Spinal cord (tissue), 10 donors: ENCODE measurements around the gene CNNM2. TPM values are rescaled to one million over a fixed set of nuclear protein-coding genes. Genes with fewer than 3 reads are reported as not detected.

Experiments
- DNase-seq, 6 donors: peaks; one replicate each; pipeline versions ENCODE4 v3.0.0 to v3.0.0-alpha.2; 2013 to 2015; ENCODE audit warnings: low spot score in 6 of 6, low read depth in 4 of 6
- H3K27ac ChIP-seq: one replicate; pipeline ENCODE4 v1.5.1; 2013; ENCODE audit warnings: low read depth, low read length, control low read depth
- H3K27me3 ChIP-seq: one replicate; pipeline ENCODE4 v1.6.1; 2013; ENCODE audit warnings: low read length; ENCODE audit not compliant: control insufficient read depth, insufficient read depth
- H3K36me3 ChIP-seq: one replicate; pipeline ENCODE4 v1.6.1; 2013; ENCODE audit warnings: low read length; ENCODE audit not compliant: control insufficient read depth, insufficient read depth
- H3K4me1 ChIP-seq: one replicate; pipeline ENCODE4 v1.6.1; 2013; ENCODE audit warnings: low read length; ENCODE audit not compliant: control insufficient read depth, insufficient read depth
- H3K4me3 ChIP-seq: one replicate; pipeline ENCODE4 v1.5.1; 2013; ENCODE audit warnings: low read depth, low read length, control low read depth
- H3K9me3 ChIP-seq: one replicate; pipeline ENCODE4 v1.6.1; 2013; ENCODE audit warnings: low read length; ENCODE audit not compliant: control insufficient read depth, insufficient read depth
- WGBS: methylation state at CpG from one replicate; pipeline ENCODE4 v1.1.5; 2013; ENCODE audit warnings: missing lambda C conversion rate; ENCODE audit not compliant: insufficient coverage; 5-methylcytosine and 5-hydroxymethylcytosine counted together
- polyA plus RNA-seq, 2 donors: library from polyadenylated mRNA; unstranded; fragments of 120-200 nt; gene quantifications; one replicate each; pipeline ENCODE4 v1.2.1, GENCODE V29; 2013; ENCODE audit not compliant: insufficient read length in 2 of 2
- total RNA-seq, 2 donors: library from RNA; depleted of rRNA in 1 of 2; stranded (reverse); fragments of 120-200 nt in 1 of 2; fragments of >200 nt in 1 of 2; gene quantifications; one replicate each; pipeline versions ENCODE4 v1.2.3 to v1.2.4, GENCODE V29; 2013 to 2014
- donor health status: healthy.

CNNM2 gene
- total and polyA plus RNA-seq, 4 donors: 9.5 to 13.8 (median 12.8) TPM

DNA sequence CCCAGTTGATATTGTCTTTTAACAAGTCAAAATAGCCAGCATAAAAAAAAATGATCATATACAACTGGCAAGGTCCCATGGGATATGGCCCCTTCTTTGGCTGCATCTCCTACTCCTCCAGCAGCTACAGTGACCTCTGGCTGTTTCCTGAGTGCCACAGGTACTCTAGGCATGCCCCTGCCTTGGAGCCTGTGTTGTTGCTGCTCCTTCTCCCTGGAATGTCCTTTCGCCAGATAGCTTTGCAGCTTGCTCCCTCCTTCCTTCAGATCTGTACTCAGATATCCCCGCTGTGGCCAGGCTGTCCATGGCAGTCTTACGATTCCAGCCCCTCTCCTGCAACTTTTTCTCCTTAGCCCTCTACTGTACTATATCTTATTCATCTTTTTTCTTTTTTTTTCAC, 23.3 kb downstream of the CNNM2 start:
- WGBS: 98% methylated on average over 3 of the region's 3 CpGs
- no peak overlapping the region for H3K4me3 ChIP-seq
- peaks cover 3% of the 10 kb centered on the region for H3K36me3 ChIP-seq
- no peaks in the 10 kb centered on the region for H3K27me3 ChIP-seq
- H3K4me1 ChIP-seq: no peaks in the 10 kb centered on the region
- no peak overlapping the region for H3K27ac ChIP-seq
- DNase-seq: no peak
- no peaks in the 10 kb centered on the region for H3K9me3 ChIP-seq

DNA sequence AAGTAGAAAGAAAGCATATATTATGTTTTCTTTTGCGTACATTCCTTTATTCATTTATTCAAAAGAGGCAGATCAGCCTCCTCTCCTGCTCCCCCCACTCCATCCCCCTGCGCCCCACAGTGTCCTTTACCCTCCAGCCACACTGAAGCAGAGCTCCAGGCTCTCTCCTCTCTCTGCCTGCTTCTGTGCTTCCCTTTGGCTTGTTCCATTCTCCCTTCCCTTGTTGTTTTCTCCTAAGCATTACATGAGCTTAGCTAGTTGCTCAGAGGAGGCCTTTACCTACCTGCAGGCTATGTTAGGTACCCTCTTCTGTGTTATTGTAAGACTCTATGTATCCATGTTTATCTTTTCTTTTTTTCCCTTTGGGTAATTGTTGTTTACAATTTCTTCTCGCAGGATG, 27.4 kb downstream of the CNNM2 start:
- 100% methylated on average over 1 of the region's 3 CpGs for WGBS

GRCh38 chr10:102945962-102946361, 27.9 kb downstream of the CNNM2 start:
- Histone ChIP-seq H3K27me3 (no peaks in the 10 kb centered on the region), H3K36me3 (no peaks in the 10 kb centered on the region), H3K27ac (no peak overlapping the region), H3K4me3 (no peak overlapping the region), H3K4me1 (no peaks in the 10 kb centered on the region), H3K9me3 (no peaks in the 10 kb centered on the region)
- no peak for DNase-seq
- WGBS: 60% methylated on average over 1 of the region's 2 CpGs

More for the DNA sequence above, 27.4 kb downstream of the CNNM2 start:
- H3K27me3 ChIP-seq: no peaks in the 10 kb centered on the region
- no peak for DNase-seq
- H3K4me1 ChIP-seq: no peaks in the 10 kb centered on the region
- H3K27ac ChIP-seq: no peak overlapping the region
- H3K4me3 ChIP-seq: no peak overlapping the region
- H3K9me3 ChIP-seq: no peaks in the 10 kb centered on the region
- H3K36me3 ChIP-seq: no peaks in the 10 kb centered on the region

- Histone ChIP-seq H3K36me3 (no peaks in the 10 kb centered on the region), H3K4me3 (no peak overlapping the region), H3K27ac (no peak overlapping the region), H3K27me3 (no peaks in the 10 kb centered on the region), H3K4me1 (no peaks in the 10 kb centered on the region), H3K9me3 (no peaks in the 10 kb centered on the region)
- WGBS: 100% methylated on average over 1 of the region's 2 CpGs
- no peak for DNase-seq
These were observed 28.9 kb downstream of the CNNM2 start for GRCh38 chr10:102946992-102947391.

DNA sequence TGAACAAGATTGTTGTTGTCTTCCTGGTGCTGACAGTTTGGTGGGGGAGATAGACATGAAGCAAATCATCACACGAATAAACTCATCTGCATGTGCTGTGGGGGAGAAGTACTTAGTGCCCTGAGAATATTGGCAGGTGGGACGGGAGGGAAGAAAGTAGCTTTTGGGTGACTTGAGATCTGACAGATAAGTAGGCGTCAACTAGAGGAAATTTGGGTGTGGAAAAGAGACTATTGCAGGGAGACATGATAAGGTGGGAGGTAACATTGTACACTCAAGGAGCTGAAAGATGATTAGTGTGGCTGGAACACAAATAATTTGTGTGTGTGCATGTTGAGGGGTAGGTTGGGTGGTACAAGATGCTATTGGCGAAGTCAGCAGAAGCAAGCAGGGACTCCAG, 30.1 kb downstream of the CNNM2 start:
- Histone ChIP-seq H3K9me3 (no peaks in the 10 kb centered on the region), H3K27me3 (no peaks in the 10 kb centered on the region), H3K4me1 (no peaks in the 10 kb centered on the region), H3K4me3 (no peak overlapping the region), H3K27ac (no peak overlapping the region), H3K36me3 (no peaks in the 10 kb centered on the region)
- 94% methylated on average over 4 of the region's 4 CpGs for WGBS
- no peak for DNase-seq

DNA sequence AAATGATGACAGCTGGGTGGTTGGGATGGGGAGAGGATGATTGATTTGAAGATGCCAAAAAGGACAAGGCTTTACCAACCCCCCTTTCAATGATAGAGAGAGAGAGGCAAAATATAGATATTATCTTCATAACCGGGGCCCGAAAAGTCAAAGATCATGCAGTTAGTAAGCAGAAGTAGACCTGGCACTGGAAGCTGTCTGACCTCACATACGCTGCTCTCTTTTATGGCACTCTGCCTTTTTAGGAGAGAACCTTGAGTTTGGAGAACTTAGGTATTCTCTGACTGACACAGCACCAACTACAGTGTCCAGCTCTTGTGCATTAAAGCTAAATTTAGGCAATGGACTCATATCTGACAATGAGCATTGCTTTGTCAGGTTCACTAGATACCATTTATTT, 30.7 kb downstream of the CNNM2 start:
- Histone ChIP-seq H3K36me3 (no peaks in the 10 kb centered on the region), H3K27me3 (no peaks in the 10 kb centered on the region), H3K4me1 (no peaks in the 10 kb centered on the region), H3K9me3 (no peaks in the 10 kb centered on the region), H3K4me3 (no peak overlapping the region), H3K27ac (no peak overlapping the region)
- WGBS: 100% methylated on average over 1 of the region's 3 CpGs
- DNase-seq: no peak

- DNase-seq: no peak
- no peaks in the 10 kb centered on the region for H3K36me3 ChIP-seq
- no peaks in the 10 kb centered on the region for H3K4me1 ChIP-seq
- 100% methylated on average over 3 of the region's 4 CpGs for whole genome bisulfite sequencing
- no peak overlapping the region for H3K4me3 ChIP-seq
- no peaks in the 10 kb centered on the region for H3K27me3 ChIP-seq
- H3K9me3 ChIP-seq: no peaks in the 10 kb centered on the region
- no peak overlapping the region for H3K27ac ChIP-seq
These were observed 31.8 kb downstream of the CNNM2 start for GRCh38 chr10:102949916-102950315.

DNA sequence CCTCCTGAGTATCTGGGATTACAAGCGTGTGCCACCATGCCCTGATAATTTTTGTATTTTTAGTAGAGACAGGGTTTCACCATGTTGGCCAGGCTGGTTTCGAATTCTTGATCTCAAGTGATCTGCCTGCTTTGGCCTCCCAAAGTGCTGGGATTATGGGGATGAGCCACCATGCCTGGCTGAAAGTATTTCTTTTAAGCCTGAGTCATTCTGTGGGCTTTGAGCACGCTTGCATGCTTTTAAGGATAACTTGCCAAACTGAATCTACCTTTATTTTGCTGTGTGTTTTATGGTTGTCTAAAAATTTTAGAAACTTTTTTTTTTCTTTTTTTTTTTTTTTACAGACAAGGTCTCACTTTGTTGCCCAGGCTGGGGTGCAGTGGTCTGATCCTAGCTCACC, 33.2 kb downstream of the CNNM2 start:
- H3K27ac ChIP-seq: no peak overlapping the region
- DNase-seq: no peak
- no peak overlapping the region for H3K4me3 ChIP-seq
- H3K4me1 ChIP-seq: no peaks in the 10 kb centered on the region
- H3K9me3 ChIP-seq: no peaks in the 10 kb centered on the region
- WGBS: 100% methylated on average over 1 of the region's 3 CpGs
- no peaks in the 10 kb centered on the region for H3K36me3 ChIP-seq
- H3K27me3 ChIP-seq: no peaks in the 10 kb centered on the region

DNA sequence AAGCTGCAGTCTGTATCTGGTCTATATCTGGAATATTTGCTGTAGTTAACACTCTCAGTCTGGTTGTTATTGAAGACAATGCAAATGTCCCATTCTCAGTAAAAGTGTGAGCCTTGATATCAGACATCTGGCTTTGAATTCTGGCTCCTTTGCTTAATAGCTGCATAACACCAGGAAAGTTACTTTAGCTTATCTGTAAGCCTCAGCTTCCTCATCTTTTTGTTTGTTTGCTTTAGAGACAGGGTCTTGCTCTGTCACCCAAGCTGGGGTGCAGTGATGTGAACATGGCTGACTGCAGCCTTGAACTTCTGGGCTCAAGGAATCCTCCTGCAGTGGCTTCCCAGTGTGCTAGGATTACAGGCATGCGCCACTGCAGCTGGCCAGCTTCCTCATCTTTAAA, 41.3 kb downstream of the CNNM2 start:
- no peaks in the 10 kb centered on the region for H3K4me1 ChIP-seq
- H3K27me3 ChIP-seq: no peaks in the 10 kb centered on the region
- no CpG with 5 or more reads among the region's 1 CpG for WGBS
- peaks cover 2% of the 10 kb centered on the region for H3K36me3 ChIP-seq
- H3K27ac ChIP-seq: no peak overlapping the region
- no peaks in the 10 kb centered on the region for H3K9me3 ChIP-seq
- H3K4me3 ChIP-seq: no peak overlapping the region
- DNase-seq: no peak

- Histone ChIP-seq H3K36me3 (peaks cover 2% of the 10 kb centered on the region), H3K27ac (no peak overlapping the region), H3K4me1 (no peaks in the 10 kb centered on the region), H3K9me3 (no peaks in the 10 kb centered on the region), H3K27me3 (no peaks in the 10 kb centered on the region), H3K4me3 (no peak overlapping the region)
- no peak for DNase-seq
- WGBS: 100% methylated on average over 2 of the region's 5 CpGs
These were observed 42.1 kb downstream of the CNNM2 start for GRCh38 chr10:102960157-102960556.
